Stimulated activated CD8-positive, alpha-beta memory T cell treated with anti-CD3 and anti-CD28 coated beads, Interleukin-12 subunit alpha, Interleukin-12 subunit beta, amount 100 ng/mL, for 1 hour (primary cell): Measurements from ENCODE around the gene RASSF7.

ENCODE experiments used
- DNase-seq: peaks from one replicate; pipeline ENCODE4 v3.0.0-alpha.2; 2020; ENCODE audit warnings: low read depth

The RASSF7 gene

DNA sequence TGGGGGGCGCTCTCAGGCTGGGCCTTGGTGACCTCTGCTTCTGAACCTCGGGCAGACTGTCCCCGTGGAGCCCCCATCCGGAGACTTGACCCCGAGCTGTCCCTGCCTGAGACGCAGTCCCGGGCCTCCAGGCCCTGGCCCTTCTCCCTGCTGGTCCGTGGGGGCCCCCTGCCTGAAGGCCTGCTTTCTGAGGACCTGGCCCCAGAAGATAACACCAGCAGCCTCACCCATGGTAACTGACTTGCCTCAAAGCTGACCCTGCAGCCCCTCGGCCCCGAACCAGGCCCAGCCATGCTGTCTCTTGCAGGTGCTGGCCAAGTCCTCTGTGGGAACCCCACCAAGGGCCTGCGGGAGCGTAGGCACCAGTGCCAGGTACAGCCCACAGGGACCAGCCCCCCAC is 9.2 kb upstream of the RASSF7 start:
- DNase-seq, result no peak

DNA sequence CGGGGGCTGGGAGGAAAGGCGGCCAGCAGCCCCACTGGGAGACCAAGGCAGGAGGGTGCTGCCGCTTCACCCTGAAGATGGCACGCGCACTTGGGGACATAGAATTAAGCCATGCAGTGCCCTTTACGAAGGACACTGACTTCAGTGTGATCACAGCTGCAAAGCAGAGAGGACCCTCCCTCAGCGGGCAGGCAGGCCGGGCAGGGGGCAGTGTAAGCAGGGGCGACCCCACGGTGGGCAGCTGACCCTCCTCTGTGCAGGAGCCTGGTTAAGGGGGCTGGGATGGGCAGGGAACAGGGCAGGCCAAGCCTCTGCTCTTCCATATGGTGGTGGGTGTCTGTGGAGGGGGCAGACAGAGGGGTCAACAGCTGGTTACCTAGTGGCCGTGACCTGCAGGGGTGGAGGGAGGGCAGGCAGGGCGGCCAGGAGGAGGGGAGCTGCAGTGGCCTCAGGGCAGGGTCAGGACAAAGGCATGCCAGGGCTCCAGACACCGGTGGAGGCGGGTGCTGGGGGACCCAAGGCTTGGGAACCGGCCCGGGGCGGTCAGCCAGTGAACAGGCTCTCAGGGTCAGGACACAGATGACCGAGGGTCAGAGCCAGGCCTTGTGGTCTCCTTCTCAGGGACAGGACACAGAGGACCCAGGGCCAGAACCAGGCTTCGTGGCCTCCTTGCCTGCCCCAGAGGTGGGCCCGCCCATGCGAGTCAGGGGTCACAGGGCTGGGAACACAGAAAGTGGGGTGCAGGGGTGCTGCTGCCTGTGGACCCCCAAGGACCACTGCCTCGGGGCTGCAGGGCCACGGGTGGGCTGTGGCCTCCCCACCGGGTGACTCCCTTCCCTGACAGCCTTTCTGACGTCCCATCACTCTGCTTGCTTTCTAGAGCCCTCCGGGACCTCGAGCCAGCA is 7.4 kb upstream of the RASSF7 start:
- DNase-seq, result no peak

DNA sequence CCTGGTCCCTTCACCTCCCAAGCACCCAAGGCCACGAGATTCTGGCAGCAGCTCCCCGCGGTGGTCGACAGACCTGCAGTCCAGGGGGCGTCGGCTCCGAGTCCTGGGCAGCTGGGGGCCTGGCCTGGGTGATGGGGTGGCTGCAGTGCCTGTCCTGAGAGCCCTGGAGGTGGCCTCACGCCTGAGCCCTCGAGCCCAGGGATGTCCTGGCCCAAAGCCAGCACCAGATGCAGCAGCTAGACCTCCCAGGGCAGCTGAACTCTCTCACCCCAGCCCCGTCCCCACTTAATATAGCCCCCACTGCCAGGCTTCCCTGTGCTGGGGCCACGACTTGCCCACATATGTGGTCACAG is 6.8 kb upstream of the RASSF7 start:
- DNase-seq, result no peak

DNA sequence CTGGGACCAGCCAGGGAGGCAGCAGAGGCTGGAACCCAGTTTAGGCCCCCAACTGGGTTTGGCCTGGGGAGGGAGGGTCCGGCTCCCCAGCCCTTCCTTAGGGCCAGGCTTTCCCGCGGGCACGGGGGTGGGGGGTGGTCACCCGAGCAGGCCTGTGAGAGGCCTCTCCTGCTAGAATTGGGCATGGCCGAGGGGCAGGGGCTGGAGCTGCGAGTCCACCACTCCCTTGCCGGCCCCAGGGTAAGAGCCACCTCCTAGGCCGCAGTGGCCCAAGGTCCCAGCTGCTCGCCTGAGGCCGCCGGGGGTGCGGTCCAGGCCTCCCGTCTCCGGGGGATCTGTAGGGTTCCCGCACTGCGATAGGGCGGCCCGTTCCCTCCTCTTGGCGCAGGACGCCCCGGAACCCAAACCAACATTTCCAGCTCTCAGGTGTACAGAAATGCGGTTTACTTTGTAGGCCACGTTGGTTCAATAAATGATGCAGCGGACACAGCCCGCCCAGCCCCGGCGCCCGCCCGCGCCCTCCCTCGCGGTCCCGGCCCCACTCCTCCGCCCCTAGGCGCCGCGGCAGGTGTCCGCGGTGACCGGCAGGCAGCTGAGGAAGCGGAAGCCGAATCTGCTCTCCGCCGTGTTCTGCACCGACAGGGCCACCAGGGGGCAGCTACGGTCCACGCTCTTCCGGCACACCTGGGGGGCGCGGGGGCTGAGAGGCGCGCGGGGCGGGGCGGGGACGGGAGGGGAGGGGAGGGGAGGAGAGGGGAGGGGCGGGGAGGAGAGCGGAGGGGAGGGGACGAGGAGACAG is 6.1 kb upstream of the RASSF7 start:
- DNase-seq, result peak; percentile 57

DNA sequence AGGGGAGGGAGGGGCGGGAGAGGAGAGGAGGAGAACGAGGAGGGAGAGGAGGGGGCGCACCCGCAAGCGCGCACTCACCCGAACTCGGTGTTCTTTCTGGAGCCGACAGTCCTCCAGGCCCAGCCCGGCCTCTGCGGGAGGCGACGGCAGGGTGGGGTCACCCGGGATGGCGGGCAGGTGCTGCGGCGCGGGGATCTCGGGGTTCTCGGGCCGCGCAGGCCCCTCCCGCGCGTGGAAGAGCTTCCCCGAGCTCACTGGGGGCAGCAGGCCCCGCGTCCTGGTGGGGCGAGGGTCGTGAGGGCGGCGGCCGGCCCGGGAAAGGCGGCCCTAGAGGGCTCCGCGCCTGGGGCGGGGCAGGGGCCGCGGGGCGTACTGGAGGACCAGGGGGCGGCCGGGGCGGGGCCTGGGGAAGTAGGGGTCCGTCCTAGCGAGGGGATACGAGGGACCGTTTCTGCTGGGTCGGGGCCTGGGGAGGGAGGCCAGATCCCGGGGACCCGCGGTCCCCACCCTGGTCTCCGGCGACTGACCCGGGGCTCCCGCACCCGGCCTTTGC is 5.5 kb upstream of the RASSF7 start:
- DNase-seq, result no peak

DNA sequence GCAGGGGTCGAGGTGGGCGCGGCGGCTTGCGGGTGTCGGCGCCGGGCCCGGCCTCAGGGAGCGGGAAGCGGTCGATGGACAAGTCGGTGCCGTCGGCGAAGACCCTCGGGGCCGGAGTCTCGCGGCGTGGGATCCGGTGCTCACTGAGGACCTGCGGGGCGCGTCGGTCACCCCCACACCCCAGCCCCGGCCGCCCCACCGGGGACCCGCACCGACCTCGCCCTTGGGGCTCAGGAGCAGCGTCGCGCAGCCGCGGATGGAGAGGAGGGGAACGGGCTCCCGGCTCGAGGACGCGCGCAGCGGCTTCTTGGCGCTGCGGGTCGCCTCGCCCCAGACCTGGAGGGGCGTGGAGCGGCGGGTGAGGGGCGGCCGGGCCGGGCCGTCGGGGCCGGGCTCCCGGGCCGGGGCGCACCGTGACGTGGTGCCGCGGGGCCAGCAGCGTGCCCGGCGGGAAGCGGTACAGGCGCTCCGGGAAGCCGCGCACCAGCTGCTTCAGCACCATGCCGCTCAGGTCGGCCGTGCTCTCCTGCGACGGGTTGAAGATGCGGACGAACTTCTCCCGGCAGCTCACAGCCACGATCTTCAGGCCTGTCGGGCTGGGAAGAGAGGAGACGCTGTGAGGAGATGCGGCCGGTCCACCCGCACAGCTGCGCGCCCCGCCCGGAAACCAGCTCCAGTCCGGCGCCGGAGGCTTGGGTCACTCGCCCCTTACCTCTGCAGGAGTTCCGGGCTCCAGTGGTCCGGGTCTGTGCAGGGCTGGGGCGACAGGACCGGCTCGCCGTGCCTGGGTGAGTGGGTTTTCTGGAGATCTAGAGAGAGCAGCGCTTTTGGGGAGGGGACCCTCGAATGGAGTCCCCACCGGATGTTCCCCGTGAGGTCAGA is 4.7 kb upstream of the RASSF7 start:
- DNase-seq, result no peak

DNA sequence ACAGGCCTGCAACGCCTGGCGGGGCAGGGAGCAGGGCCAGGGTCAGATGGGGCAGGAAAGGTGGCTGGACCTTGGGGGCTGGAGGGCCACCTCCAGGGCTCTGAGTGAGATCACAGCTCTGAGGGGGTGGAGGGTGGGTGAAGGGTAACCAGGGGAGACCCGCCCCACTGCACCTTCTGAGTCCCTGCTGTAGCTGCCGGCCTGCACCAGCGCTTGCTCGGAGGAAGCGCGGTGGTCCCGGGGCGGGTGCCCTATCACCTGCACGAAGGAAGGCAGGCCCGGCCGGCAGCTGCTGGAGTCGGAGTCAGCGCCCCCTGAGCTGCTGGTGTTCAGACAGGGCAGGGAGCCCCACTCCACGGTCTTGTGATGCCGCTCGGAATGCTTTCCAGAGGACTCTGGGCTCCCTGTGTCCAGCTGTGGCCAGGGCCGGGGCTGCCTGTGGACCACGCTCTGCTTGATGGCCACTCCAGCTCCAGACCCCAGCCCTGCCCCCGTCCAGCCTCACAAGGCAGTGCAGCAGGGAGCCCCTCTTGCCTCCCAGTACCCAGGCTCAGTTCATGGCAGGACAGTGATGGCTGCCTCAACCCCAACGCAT is 4.0 kb upstream of the RASSF7 start:
- DNase-seq, result no peak

DNA sequence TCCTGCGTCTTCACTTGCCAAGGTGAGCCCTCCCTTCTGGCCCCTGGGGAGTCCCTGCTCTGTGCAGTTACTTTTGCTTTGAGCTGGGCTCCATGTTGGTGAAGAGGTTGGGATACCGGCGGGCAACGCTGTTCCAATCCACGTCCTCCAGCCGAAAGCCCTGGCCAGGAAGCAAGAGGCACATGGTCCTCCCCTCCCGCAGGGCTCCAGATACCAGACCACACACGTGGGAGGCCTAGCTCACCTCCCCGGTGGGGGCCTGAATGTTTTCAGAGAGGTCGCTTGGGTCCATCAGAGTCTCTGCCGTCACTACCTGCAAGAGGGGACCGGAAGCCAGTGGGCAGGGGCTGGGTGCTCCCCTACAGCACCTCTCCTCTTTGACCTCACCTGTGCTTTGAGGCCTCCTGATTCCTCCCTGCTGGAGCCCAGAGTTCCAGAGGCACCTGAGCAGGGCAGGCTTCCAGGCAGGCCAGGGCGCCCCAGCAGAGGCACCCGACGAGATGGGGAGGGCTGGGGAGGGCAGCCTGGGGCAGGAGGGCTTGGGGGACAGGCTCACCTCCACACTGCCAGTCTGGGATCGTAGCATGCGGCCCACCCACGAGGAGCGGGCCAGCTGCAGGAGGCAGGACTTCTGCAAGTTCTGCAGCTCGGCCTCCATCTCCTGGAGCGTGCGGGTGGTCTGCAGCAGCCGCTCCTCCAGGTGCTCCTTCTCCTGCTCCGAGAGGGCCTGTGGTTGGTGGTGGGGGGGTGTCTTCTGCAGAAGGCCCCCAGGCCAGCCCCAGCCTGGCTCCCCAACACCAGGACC is 3.2 kb upstream of the RASSF7 start:
- no peak for DNase-seq

DNA sequence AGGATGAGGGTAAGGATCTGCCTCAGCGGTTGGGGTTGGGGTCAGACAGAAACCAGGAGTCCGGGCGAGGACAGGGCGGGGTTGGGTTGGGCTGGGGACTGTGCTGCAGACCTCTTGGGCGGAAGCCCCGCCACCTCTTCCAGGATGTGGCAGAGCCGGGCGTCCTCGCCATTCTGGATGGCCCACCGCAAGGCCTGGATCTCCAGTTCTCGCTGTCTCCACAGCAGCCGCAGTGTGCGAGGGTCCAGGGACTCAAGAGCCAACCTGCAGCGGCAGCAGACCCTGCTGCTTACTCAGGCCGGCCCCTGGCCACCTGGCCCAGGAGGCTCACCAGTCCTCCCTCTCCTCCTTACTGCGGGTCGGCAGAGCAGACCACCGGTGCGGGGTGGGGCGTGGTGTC is 2.3 kb upstream of the RASSF7 start:
- no peak for DNase-seq

DNA sequence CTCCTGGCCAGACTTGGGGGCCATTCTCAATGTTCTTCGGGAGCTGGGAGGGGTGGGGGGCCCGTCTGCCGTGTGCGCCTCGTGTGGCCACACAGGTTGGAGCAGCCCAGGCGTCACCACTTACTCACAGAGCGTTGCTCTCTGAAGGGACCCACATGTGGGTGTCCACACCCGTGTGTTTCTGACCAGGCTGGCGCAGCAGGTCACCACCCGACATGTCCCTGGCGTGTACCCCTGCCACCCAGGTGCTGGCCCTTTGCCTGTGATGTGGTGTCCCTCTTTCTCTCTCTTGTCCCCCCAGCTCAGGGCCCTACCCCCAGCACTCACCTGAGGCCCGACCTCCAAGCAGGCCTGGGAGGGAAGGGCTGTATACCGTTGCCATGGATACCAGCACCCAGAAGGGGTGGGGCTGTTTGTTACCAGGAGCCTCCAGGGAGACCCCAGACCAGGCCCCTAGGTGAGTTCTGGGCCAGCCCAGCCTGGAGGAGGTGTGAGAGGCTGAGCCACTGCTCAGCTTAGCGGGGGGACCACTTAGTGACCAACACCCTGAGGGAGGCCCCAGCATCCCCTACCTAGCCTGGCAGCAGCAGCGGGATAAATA is 1.6 kb upstream of the RASSF7 start:
- DNase-seq, result no peak

DNA sequence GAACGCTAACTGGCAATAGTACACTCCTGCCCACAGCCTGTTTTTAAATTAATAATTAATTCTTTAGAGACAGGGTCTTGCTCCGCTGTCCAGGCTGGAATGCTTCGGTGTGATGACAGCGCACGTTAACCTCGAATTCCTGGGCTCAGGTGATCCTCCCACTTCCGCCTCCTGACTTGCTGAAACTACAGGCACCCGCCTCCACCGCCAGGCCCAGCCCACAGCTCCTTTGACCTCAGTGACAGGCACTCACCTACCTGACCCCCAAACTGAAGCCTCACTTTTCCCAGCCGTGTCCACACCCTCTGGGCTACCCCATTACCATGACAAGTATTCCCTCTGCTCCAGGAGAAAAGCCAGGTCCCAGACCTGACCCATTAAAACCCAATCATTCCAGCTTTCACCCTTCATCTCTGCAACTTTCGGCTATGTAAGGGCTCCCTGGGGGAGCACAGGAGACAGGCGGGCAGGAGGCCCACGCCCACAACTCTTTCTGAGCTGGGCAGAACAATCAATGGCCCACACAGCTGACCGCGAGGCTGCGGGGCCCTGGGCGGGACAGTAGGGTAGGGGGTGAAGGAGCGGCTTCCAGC is 962 bp upstream of the RASSF7 start:
- DNase-seq, result no peak

DNA sequence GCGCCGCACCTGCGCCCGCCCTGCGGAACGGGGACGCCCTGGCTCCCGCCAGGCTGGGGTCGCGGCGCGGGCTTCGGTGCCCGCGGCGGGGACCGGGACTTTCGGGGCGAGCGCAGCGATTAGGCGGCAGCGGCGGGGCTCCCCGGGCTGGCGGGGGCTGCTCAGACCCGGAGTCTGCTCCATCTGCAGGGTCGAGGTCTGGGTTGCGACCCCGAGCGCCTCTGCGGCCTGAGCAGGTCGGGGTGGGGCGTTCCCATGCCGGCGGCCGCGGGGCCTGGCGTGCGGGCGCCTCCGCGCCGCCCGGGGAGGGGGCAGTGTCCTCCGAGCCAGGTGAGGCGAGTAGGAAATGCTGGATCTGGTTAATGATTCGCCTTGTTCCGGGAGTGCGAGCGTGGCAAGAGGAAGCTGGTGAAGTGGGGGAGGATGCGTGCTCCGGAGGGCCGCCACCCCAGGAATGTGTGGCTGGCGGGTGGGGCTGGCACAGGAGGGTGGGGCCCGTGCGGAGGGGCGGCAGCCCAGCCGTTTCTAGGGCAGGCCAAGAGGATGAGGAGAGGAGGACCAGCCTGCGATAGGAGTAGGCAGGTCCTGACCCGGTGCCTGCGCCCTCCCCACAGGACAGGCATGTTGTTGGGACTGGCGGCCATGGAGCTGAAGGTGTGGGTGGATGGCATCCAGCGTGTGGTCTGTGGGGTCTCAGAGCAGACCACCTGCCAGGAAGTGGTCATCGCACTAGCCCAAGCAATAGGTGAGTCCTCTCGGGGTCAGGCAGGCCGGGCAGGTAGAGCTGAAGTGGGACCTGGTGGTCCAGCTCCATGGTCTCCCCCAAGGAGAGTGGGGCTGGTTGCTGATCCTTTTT is 606 bp downstream of the RASSF7 start:
- no peak for DNase-seq

DNA sequence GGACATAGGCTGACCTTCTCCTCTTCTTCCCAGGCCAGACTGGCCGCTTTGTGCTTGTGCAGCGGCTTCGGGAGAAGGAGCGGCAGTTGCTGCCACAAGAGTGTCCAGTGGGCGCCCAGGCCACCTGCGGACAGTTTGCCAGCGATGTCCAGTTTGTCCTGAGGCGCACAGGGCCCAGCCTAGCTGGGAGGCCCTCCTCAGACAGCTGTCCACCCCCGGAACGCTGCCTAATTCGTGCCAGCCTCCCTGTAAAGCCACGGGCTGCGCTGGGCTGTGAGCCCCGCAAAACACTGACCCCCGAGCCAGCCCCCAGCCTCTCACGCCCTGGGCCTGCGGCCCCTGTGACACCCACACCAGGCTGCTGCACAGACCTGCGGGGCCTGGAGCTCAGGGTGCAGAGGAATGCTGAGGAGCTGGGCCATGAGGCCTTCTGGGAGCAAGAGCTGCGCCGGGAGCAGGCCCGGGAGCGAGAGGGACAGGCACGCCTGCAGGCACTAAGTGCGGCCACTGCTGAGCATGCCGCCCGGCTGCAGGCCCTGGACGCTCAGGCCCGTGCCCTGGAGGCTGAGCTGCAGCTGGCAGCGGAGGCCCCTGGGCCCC is 1.4 kb downstream of the RASSF7 start:
- DNase-seq, result no peak

DNA sequence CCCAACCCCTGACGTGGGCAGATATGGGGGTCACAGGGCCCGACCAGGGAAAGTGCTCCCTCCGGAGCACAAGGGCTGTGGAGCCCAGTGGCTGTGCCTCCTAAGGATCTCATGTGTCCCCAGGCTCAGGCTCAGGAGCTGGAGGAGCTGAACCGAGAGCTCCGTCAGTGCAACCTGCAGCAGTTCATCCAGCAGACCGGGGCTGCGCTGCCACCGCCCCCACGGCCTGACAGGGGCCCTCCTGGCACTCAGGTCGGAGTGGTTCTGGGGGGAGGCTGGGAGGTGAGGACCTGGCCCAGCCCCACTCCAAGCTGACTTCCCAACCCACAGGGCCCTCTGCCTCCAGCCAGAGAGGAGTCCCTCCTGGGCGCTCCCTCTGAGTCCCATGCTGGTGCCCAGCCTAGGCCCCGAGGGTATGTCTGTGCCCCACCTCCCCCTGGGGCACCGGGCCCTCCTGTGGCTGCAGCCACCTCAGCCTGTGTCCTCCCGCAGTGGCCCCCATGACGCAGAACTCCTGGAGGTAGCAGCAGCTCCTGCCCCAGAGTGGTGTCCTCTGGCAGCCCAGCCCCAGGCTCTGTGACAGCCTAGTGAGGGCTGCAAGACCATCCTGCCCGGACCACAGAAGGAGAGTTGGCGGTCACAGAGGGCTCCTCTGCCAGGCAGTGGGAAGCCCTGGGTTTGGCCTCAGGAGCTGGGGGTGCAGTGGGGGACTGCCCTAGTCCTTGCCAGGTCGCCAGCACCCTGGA is 2.5 kb downstream of the RASSF7 start:
- no peak for DNase-seq

DNA sequence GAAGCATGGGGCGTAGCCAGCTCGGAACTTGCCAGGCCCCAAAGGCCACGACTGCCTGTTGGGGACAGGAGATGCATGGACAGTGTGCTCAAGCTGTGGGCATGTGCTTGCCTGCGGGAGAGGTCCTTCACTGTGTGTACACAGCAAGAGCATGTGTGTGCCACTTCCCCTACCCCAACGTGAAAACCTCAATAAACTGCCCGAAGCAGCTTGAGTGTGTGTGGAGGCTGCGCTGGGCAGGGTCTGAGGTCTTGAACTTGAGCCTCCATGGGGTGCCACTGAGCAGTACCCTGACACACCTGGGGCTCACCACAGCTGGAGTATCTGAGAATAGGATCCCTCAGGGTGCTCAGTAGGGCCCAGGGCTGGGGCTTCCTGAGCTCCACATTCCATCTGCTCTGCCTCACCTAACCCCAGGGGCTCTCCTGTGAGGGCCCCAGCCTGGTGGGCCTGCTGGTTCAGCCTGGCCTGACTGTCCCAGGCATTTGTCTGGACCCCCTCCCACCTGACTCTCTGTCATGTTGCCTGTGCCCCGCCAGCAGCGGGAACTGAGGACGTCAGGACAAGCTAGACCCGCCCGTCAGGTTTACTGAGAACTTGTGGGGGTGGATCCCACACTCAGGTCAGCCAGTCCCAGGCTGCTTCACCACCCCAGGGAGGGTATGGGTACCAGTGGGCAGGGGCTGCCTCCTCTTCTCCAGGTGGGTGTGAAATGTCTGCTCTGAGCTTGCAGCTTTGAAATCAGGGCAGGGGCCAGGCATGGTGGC is 3.2 kb downstream of the RASSF7 start:
- no peak for DNase-seq

DNA sequence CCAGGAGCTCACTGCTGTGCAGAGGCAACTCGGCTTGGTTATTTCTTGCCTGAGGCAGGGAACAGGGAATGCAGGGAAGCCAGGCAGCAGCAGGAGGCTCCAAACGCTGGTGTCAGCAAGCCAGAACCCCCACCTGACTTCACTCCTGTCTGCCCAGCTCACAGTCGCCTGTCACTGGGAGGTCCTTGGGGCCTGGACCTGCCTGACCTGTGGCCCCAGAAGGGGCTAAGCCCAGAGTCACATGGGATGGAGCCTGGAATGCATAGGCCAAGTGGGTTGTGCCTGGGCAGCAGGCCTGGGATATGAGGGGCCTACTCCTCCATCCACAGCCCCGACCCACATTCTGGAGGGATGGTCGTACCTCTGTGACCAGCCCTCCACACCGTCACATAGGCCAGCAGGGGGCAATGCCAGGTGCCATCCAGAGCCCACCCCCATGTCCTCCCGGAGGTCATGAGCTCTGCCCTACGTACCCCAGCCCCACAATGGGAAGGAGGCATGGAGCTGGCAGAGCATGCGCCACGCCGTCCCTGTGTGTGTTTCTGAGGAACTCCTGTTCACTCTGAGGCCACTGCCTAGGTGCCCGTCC is 5.2 kb downstream of the RASSF7 start:
- DNase-seq, result no peak
